Neuronal stem cell (in vitro differentiated cells): ENCODE results near the gene SLFN12.
A peak's percentile ranks its signal among the peaks of the same experiment; 100 is the strongest.
"Not testable (repeated sequence)": the region's sequence is repeated elsewhere in the genome, so short reads cannot be mapped to it uniquely, and the experiment has no call there.

Experiments used
- DNase-seq: peaks from one replicate; pipeline ENCODE4 v3.0.0-alpha.2; 2013; ENCODE audit warnings: low spot score
- H2AFZ ChIP-seq: one replicate; pipeline ENCODE4 v1.6.1; 2013; ENCODE audit warnings: mild to moderate bottlenecking, low read length, inconsistent platforms
- H2AK5ac ChIP-seq: 2 replicates; pipeline ENCODE4 v1.6.1; 2013; ENCODE audit warnings: low read depth, mild to moderate bottlenecking, inconsistent platforms, low read length, moderate library complexity, mixed read lengths
- H2BK120ac ChIP-seq: 2 replicates; pipeline ENCODE4 v1.6.1; 2013; ENCODE audit warnings: low read depth, mild to moderate bottlenecking, inconsistent platforms, low read length, moderate library complexity, mixed read lengths
- H2BK12ac ChIP-seq: one replicate; pipeline ENCODE4 v1.6.1; 2013; ENCODE audit warnings: low read length, inconsistent platforms
- H2BK15ac ChIP-seq: 2 replicates; pipeline ENCODE4 v1.6.1; 2013; ENCODE audit warnings: mild to moderate bottlenecking, low read length, inconsistent platforms, mixed read lengths
- H2BK5ac ChIP-seq: one replicate; pipeline ENCODE4 v1.6.1; 2013; ENCODE audit warnings: inconsistent platforms, mild to moderate bottlenecking, low read length, moderate library complexity
- H3K14ac ChIP-seq: one replicate; pipeline ENCODE4 v1.6.1; 2013; ENCODE audit warnings: low read length, inconsistent platforms
- H3K18ac ChIP-seq: 2 replicates; pipeline ENCODE4 v1.6.1; 2013; ENCODE audit warnings: low read length, inconsistent platforms
- H3K23ac ChIP-seq: 2 replicates; pipeline ENCODE4 v1.6.1; 2013; ENCODE audit warnings: low read depth, mild to moderate bottlenecking, mixed read lengths, low read length, inconsistent platforms; ENCODE audit not compliant: poor library complexity
- H3K27ac ChIP-seq: replicated peaks from 3 replicates; pipeline ENCODE4 v1.5.1; 2013; ENCODE audit warnings: low read length, inconsistent platforms
- H3K27me3 ChIP-seq, 3 experiments: 2 replicates each; pipeline ENCODE4 v1.6.1; 2013; ENCODE audit warnings: low read length in 3 of 3, mild to moderate bottlenecking in 2 of 3, inconsistent platforms in 1 of 3, low read depth in 1 of 3, mixed read lengths in 1 of 3, moderate library complexity in 1 of 3; ENCODE audit not compliant: control insufficient read depth in 3 of 3, insufficient read depth in 3 of 3
- H3K36me3 ChIP-seq, 2 donors: replicated peaks in 1 of 2; 2 replicates each; pipeline ENCODE4 v1.6.1; 2013; ENCODE audit warnings: low read length in 2 of 2; ENCODE audit not compliant: control insufficient read depth in 2 of 2, insufficient read depth in 2 of 2
- H3K4ac ChIP-seq: 2 replicates; pipeline ENCODE4 v1.6.1; 2013; ENCODE audit warnings: inconsistent platforms, mild to moderate bottlenecking, low read length, moderate library complexity
- H3K4me1 ChIP-seq, 2 donors: 1 replicate in 1 of 2; 2 replicates in 1 of 2; pipeline ENCODE4 v1.6.1; 2013; ENCODE audit warnings: low read length in 2 of 2, low read depth in 1 of 2; ENCODE audit not compliant: control insufficient read depth in 2 of 2, insufficient read depth in 1 of 2
- H3K4me2 ChIP-seq: one replicate; pipeline ENCODE4 v1.6.1; 2013; ENCODE audit warnings: mild to moderate bottlenecking, low read length, inconsistent platforms; ENCODE audit not compliant: insufficient read depth, poor library complexity, severe bottlenecking
- H3K4me3 ChIP-seq, 2 donors: 2 replicates each; pipeline ENCODE4 v1.5.1; 2013; ENCODE audit warnings: low read length in 2 of 2, mild to moderate bottlenecking in 2 of 2, inconsistent platforms in 1 of 2, moderate library complexity in 1 of 2
- H3K79me1 ChIP-seq: one replicate; pipeline ENCODE4 v1.6.1; 2013; ENCODE audit warnings: low read depth, mild to moderate bottlenecking, inconsistent platforms, low read length, moderate library complexity
- H3K9ac ChIP-seq: one replicate; pipeline ENCODE4 v1.6.1; 2013; ENCODE audit warnings: mild to moderate bottlenecking, low read depth, low read length, inconsistent platforms; ENCODE audit not compliant: poor library complexity
- H3K9me3 ChIP-seq, 2 donors: replicated peaks in 1 of 2; 2 replicates each; pipeline versions ENCODE3 to v1.6.1; 2013; ENCODE audit warnings: low read length in 2 of 2, mild to moderate bottlenecking in 2 of 2, inconsistent platforms in 1 of 2, low read depth in 1 of 2, mixed read lengths in 1 of 2, moderate library complexity in 1 of 2; ENCODE audit not compliant: control insufficient read depth in 2 of 2, insufficient read depth in 1 of 2
- H4K8ac ChIP-seq: one replicate; pipeline ENCODE4 v1.6.1; 2013; ENCODE audit warnings: low read depth, mild to moderate bottlenecking, inconsistent platforms, low read length, moderate library complexity
- H4K91ac ChIP-seq: one replicate; pipeline ENCODE4 v1.6.1; 2013; ENCODE audit warnings: low read length, low read depth, mild to moderate bottlenecking, inconsistent platforms; ENCODE audit not compliant: poor library complexity
- WGBS, 2 donors: extraction: QIAGEN DNeasy Blood & Tissue Kit; methylation state at CpG; one replicate each; pipeline ENCODE4 v1.1.7; 2013; ENCODE audit warnings: missing lambda C conversion rate in 2 of 2, mixed read lengths in 1 of 2; ENCODE audit not compliant: insufficient read length in 2 of 2, insufficient replicate concordance in 1 of 2; ENCODE audit errors: extremely low coverage in 2 of 2; 5-methylcytosine and 5-hydroxymethylcytosine counted together

The SLFN12 gene

DNA sequence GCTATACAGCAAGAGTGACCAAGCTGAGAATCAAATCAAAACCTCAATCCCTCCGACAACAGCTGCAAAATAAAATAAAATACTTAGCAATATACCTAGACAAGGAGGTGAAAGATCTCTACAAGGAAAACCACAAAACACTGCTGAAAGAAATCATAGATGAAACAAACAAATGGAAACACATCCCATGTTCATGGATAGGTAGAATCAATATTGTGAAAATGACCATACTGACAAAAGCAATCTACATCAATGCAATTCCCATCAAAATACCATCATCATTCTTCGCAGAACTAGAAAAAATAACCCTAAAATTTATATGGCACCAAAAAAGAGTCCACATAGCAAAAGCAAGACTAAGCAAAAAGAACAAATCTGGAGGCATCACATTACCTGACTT, 17.6 kb downstream of the SLFN12 start:
- H3K9me3 ChIP-seq, DNase-seq, H3K79me1 ChIP-seq, H3K4me3 ChIP-seq, H3K14ac ChIP-seq, H2BK5ac ChIP-seq, H3K23ac ChIP-seq, H2AFZ ChIP-seq, H2BK12ac ChIP-seq, H2AK5ac ChIP-seq, H4K8ac ChIP-seq, H3K9ac ChIP-seq, H3K4me2 ChIP-seq, H3K27me3 ChIP-seq, H3K18ac ChIP-seq, H3K27ac ChIP-seq, H2BK120ac ChIP-seq, H2BK15ac ChIP-seq, H3K4me1 ChIP-seq, H4K91ac ChIP-seq, H3K4ac ChIP-seq: not testable (repeated sequence)
- no CpG with 5 or more reads among the region's 2 CpGs for WGBS, 2 donors
- H3K36me3 ChIP-seq, result peaks cover 0 to 17% of the 10 kb centered on the region in 2 donors

DNA sequence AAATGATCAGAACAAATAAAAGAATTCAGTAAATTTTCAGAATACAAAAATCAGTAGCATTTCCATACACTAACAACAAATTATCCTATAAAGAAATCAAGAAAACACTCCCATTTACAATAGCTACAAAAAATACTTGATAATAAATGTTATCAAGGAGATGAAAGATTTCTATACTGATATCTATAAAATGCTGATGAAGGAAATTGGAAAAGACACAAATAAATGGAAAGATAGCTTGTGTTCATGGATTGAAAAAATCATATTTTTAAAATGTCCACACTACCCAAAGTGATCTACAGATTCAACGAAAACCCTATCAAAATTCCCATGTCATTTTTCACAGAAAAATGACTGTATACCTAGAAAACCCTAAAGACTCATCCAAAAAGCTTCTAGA, 18.1 kb downstream of the SLFN12 start:
- no peak overlapping the region for H2BK120ac ChIP-seq
- no peak overlapping the region for H3K4me3 ChIP-seq
- no peaks in the 10 kb centered on the region for H3K4me1 ChIP-seq
- no peak overlapping the region for H2AFZ ChIP-seq
- H3K9me3 ChIP-seq, result no peaks in the 10 kb centered on the region
- no peak overlapping the region for H3K14ac ChIP-seq
- H3K36me3 ChIP-seq, result peaks cover 0 to 19% of the 10 kb centered on the region in 2 donors
- DNase-seq, result no peak
- no peak overlapping the region for H3K23ac ChIP-seq
- H3K4ac ChIP-seq, result no peak overlapping the region
- no peak overlapping the region for H2BK5ac ChIP-seq
- H3K4me2 ChIP-seq, result no peak overlapping the region
- no peak overlapping the region for H4K91ac ChIP-seq
- H3K27me3 ChIP-seq, result no peaks in the 10 kb centered on the region
- no peak overlapping the region for H3K27ac ChIP-seq
- no peak overlapping the region for H2BK15ac ChIP-seq
- H3K79me1 ChIP-seq, result no peaks in the 10 kb centered on the region
- no peak overlapping the region for H2AK5ac ChIP-seq
- no peak overlapping the region for H3K18ac ChIP-seq
- no CpG with 5 or more reads among the region's 1 CpG for whole genome bisulfite sequencing, 2 donors
- H4K8ac ChIP-seq, result no peak overlapping the region
- no peak overlapping the region for H3K9ac ChIP-seq
- H2BK12ac ChIP-seq, result no peak overlapping the region

DNA sequence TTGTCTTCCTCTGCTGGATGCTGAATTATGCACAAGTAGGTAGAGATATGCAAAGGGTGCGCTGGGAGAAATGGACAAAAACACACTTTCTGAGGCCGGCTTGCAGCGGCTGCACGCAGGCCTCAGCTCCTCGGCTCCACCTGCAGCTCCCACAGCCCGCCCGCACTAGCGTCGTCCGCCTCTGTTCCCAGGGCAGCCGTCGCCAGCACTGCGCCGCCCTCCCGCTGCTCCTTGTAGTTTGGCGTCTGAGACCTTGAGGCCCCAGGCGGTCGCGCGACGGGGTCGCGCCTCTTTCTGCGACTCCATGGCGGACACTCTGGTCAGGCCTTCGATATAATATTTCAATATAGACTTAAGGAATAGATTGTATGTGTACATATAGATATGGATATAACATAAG, 24.8 kb downstream of the SLFN12 start:
- Histone ChIP-seq H2BK15ac (no peak overlapping the region), H3K27ac (no peak overlapping the region), H2BK120ac (no peak overlapping the region), H3K36me3 (peaks cover 0 to 20% of the 10 kb centered on the region in 2 donors), H3K9ac (no peak overlapping the region), H3K27me3 (no peaks in the 10 kb centered on the region), H3K4me3 (no peak overlapping the region), H3K4me2 (no peak overlapping the region), H4K8ac (no peak overlapping the region), H3K79me1 (no peaks in the 10 kb centered on the region), H3K14ac (no peak overlapping the region), H3K18ac (no peak overlapping the region), H2AK5ac (no peak overlapping the region), H3K4me1 (no peaks in the 10 kb centered on the region), H3K23ac (peak overlapping the region; percentile 80), H3K4ac (no peak overlapping the region), H3K9me3 (peaks cover 0 to 2% of the 10 kb centered on the region in 2 donors), H2BK12ac (no peak overlapping the region), H2BK5ac (no peak overlapping the region), H4K91ac (no peak overlapping the region), H2AFZ (no peak overlapping the region)
- DNase-seq, result no peak
- no CpG with 5 or more reads among the region's 26 CpGs for WGBS, 2 donors

DNA sequence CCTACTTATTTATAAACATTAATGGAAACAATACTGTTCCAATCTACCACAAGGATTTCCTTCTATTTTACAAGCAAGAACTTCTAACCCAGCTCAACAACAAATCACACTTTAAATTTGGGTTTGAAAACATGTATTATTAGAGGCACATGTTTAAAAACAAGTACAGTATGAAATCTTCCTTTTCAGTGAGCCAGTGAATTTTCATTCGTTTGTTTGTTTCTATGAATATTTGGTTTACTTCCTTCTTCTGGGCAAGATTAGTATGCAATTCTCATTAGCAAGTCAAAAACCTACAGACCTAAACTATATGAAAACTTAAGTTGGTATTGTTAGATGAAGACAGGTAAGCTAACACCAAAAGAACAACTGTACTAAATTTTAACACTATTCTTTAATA, 25.7 kb downstream of the SLFN12 start:
- no CpG with 5 or more reads among the region's 1 CpG for WGBS, 2 donors
- Histone ChIP-seq H3K36me3 (peaks cover 0 to 19% of the 10 kb centered on the region in 2 donors), H3K23ac (no peak overlapping the region), H3K27ac (no peak overlapping the region), H3K18ac (no peak overlapping the region), H2AK5ac (no peak overlapping the region), H3K9me3 (peaks cover 0 to 2% of the 10 kb centered on the region in 2 donors), H2BK15ac (no peak overlapping the region), H3K14ac (no peak overlapping the region), H4K8ac (no peak overlapping the region), H2BK5ac (no peak overlapping the region), H2BK120ac (no peak overlapping the region), H3K27me3 (no peaks in the 10 kb centered on the region), H3K4me2 (no peak overlapping the region), H3K79me1 (no peaks in the 10 kb centered on the region), H3K4ac (no peak overlapping the region), H3K4me1 (no peaks in the 10 kb centered on the region), H4K91ac (no peak overlapping the region), H3K9ac (no peak overlapping the region), H3K4me3 (no peak overlapping the region), H2BK12ac (no peak overlapping the region), H2AFZ (no peak overlapping the region)
- DNase-seq, result no peak
